IPS-20b (cell line): ENCODE measurements around the gene COMMD10.

Source experiments
- H3K27ac ChIP-seq: one replicate; pipeline ENCODE4 v1.5.1; 2013; ENCODE audit warnings: low read length
- H3K27me3 ChIP-seq: 2 replicates; pipeline ENCODE4 v1.6.1; 2013; ENCODE audit warnings: mild to moderate bottlenecking, low read length, inconsistent platforms; ENCODE audit not compliant: insufficient read depth
- H3K36me3 ChIP-seq: 2 replicates; pipeline ENCODE4 v1.6.1; 2013; ENCODE audit warnings: low read depth, mild to moderate bottlenecking, inconsistent platforms, low read length, moderate library complexity; ENCODE audit not compliant: insufficient read depth
- H3K4me1 ChIP-seq: 2 replicates; pipeline ENCODE4 v1.6.1; 2013; ENCODE audit warnings: mild to moderate bottlenecking, control low read depth, inconsistent platforms, low read length, moderate library complexity; ENCODE audit not compliant: insufficient read depth
- H3K4me3 ChIP-seq: 2 replicates; pipeline ENCODE4 v1.5.1; 2013; ENCODE audit warnings: mild to moderate bottlenecking, low read length, inconsistent platforms
- H3K9ac ChIP-seq: 2 replicates; pipeline ENCODE4 v1.6.1; 2013; ENCODE audit warnings: low read depth, mild to moderate bottlenecking, inconsistent platforms, low read length, moderate library complexity
- H3K9me3 ChIP-seq: 2 replicates; pipeline ENCODE4 v1.6.1; 2013; ENCODE audit warnings: mild to moderate bottlenecking, low read depth, low read length, inconsistent platforms; ENCODE audit not compliant: insufficient read depth

COMMD10 gene

DNA sequence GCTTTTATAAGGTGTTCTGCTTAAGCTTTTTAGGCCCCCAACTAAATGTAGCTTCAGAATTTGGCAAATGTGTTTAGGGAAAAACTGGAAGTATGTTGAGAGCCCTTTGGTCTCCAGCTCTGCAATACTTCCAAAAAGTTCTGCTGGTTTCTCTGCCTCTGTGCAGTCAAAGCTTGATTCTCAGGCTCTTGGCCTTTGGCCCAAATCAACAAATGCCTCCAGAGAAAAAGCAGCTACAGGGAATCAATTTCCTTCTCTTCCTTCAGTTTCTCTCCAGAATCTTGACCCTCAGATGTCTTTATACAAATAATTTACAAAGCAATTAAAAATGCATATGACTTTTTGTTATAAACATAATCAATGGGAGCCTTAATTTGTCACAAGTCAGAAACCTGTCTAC is 235.7 kb downstream of the COMMD10 start:
- H3K27ac ChIP-seq: no peak overlapping the region
- no peak overlapping the region for H3K4me3 ChIP-seq
- no peaks in the 10 kb centered on the region for H3K9me3 ChIP-seq
- H3K4me1 ChIP-seq: no peaks in the 10 kb centered on the region
- no peaks in the 10 kb centered on the region for H3K27me3 ChIP-seq
- no peak overlapping the region for H3K9ac ChIP-seq
- H3K36me3 ChIP-seq: no peaks in the 10 kb centered on the region

- H3K27me3 ChIP-seq: no peaks in the 10 kb centered on the region
- H3K4me1 ChIP-seq: no peaks in the 10 kb centered on the region
- H3K9ac ChIP-seq: no peak overlapping the region
- peaks cover 23% of the 10 kb centered on the region for H3K9me3 ChIP-seq
- H3K36me3 ChIP-seq: peaks cover 15% of the 10 kb centered on the region; the same call in 1 of the 2 replicates
- H3K4me3 ChIP-seq: no peak overlapping the region
- H3K27ac ChIP-seq: no peak overlapping the region
These were observed 244.7 kb downstream of the COMMD10 start for GRCh38 chr5:116329503-116329902.

GRCh38 chr5:116340799-116341198 is 256.0 kb downstream of the COMMD10 start:
- H3K4me1 ChIP-seq: peaks cover 4% of the 10 kb centered on the region; the same call in 1 of the 2 replicates
- H3K27me3 ChIP-seq: no peaks in the 10 kb centered on the region
- no peak overlapping the region for H3K9ac ChIP-seq
- H3K4me3 ChIP-seq: no peak overlapping the region
- no peak overlapping the region for H3K27ac ChIP-seq
- H3K9me3 ChIP-seq: peaks cover 8% of the 10 kb centered on the region; the same call in 1 of the 2 replicates
- no peaks in the 10 kb centered on the region for H3K36me3 ChIP-seq
